ENCODE measurements around the gene HAUS1. TPM values are rescaled to one million over a fixed set of nuclear protein-coding genes. Genes with fewer than 3 reads are reported as not detected.
"Not testable (repeated sequence)": the region's sequence is repeated elsewhere in the genome, so short reads cannot be mapped to it uniquely, and the experiment has no call there.

Gene HAUS1
- total RNA-seq, 1 experiment from 2014 or later = 48.6 TPM

- H3K36me3 ChIP-seq = peaks cover 13% of the 10 kb centered on the region
- H3K9me3 ChIP-seq = no peaks in the 10 kb centered on the region
- peak; percentile 25 for DNase-seq
- no peaks in the 10 kb centered on the region for H3K27me3 ChIP-seq
- no peak overlapping the region for H3K4me3 ChIP-seq
Observed at GRCh38 chr18:46133534-46133933, 29.3 kb downstream of the HAUS1 start.

GRCh38 chr18:46134920-46135675 lies 30.9 kb downstream of the HAUS1 start:
- no peak for DNase-seq

GRCh38 chr18:46140173-46140572 lies 36.0 kb downstream of the HAUS1 start:
- Histone ChIP-seq H3K9me3 (no peaks in the 10 kb centered on the region), H3K4me3 (no peak overlapping the region), H3K27me3 (no peaks in the 10 kb centered on the region), H3K36me3 (no peaks in the 10 kb centered on the region)
- no peak for DNase-seq

More at GRCh38 chr18:46134920-46135675, 30.9 kb downstream of the HAUS1 start:
- Histone ChIP-seq H3K9me3 (no peaks in the 10 kb centered on the region), H3K27me3 (no peaks in the 10 kb centered on the region), H3K4me3 (no peak overlapping the region), H3K36me3 (0 out of 2 replicates have a peak, but pooled peaks cover 2% of the 10 kb centered on the region)

GRCh38 chr18:46141199-46141598 lies 37.0 kb downstream of the HAUS1 start:
- DNase-seq = no peak
- no peak overlapping the region for H3K4me3 ChIP-seq
- H3K36me3 ChIP-seq = no peaks in the 10 kb centered on the region
- no peaks in the 10 kb centered on the region for H3K27me3 ChIP-seq
- no peaks in the 10 kb centered on the region for H3K9me3 ChIP-seq

- Histone ChIP-seq H3K27me3 (no peaks in the 10 kb centered on the region), H3K4me3 (no peak overlapping the region), H3K9me3 (no peaks in the 10 kb centered on the region), H3K36me3 (no peaks in the 10 kb centered on the region)
- peak; percentile 11 for DNase-seq
Observed at GRCh38 chr18:46148810-46149209, 44.6 kb downstream of the HAUS1 start.

- H3K27me3 ChIP-seq = no peaks in the 10 kb centered on the region
- no peaks in the 10 kb centered on the region for H3K36me3 ChIP-seq
- no peak overlapping the region for H3K4me3 ChIP-seq
- no peaks in the 10 kb centered on the region for H3K9me3 ChIP-seq
- peak; percentile 92 for DNase-seq
Observed at GRCh38 chr18:46152436-46152807, 48.2 kb downstream of the HAUS1 start.

- no peak for DNase-seq
- H3K9me3 ChIP-seq = no peaks in the 10 kb centered on the region
- H3K27me3 ChIP-seq = no peaks in the 10 kb centered on the region
- H3K36me3 ChIP-seq = no peaks in the 10 kb centered on the region
- H3K4me3 ChIP-seq = no peak overlapping the region
Observed at GRCh38 chr18:46152808-46153617, 48.8 kb downstream of the HAUS1 start.

- DNase-seq = peak; percentile 55
- Histone ChIP-seq H3K4me3 (no peak overlapping the region), H3K27me3 (no peaks in the 10 kb centered on the region), H3K9me3 (no peaks in the 10 kb centered on the region), H3K36me3 (no peaks in the 10 kb centered on the region)
Observed at GRCh38 chr18:46155641-46156051, 51.5 kb downstream of the HAUS1 start.

- H3K4me3 ChIP-seq = no peak overlapping the region
Observed at GRCh38 chr18:46156124-46156745, 52.0 kb downstream of the HAUS1 start.

GRCh38 chr18:46156843-46157242 lies 52.7 kb downstream of the HAUS1 start:
- DNase-seq = no peak
- Histone ChIP-seq H3K36me3 (no peaks in the 10 kb centered on the region), H3K27me3 (no peaks in the 10 kb centered on the region), H3K4me3 (no peak overlapping the region), H3K9me3 (no peaks in the 10 kb centered on the region)

More at GRCh38 chr18:46156124-46156745, 52.0 kb downstream of the HAUS1 start:
- no peaks in the 10 kb centered on the region for H3K27me3 ChIP-seq
- H3K36me3 ChIP-seq = no peaks in the 10 kb centered on the region
- no peak for DNase-seq
- no peaks in the 10 kb centered on the region for H3K9me3 ChIP-seq

GRCh38 chr18:46158499-46158898 lies 54.3 kb downstream of the HAUS1 start:
- no peak overlapping the region for H3K4me3 ChIP-seq
- DNase-seq = peak; percentile 58
- H3K36me3 ChIP-seq = no peaks in the 10 kb centered on the region
- no peaks in the 10 kb centered on the region for H3K27me3 ChIP-seq
- no peaks in the 10 kb centered on the region for H3K9me3 ChIP-seq

GRCh38 chr18:46160050-46160798 lies 56.0 kb downstream of the HAUS1 start:
- H3K36me3 ChIP-seq = no peaks in the 10 kb centered on the region
- peak; percentile 17 for DNase-seq
- no peak overlapping the region for H3K4me3 ChIP-seq
- no peaks in the 10 kb centered on the region for H3K27me3 ChIP-seq
- H3K9me3 ChIP-seq = no peaks in the 10 kb centered on the region

GRCh38 chr18:46160840-46161239 lies 56.7 kb downstream of the HAUS1 start:
- H3K36me3 ChIP-seq, H3K4me3 ChIP-seq: not testable (repeated sequence)

GRCh38 chr18:46161703-46162396 lies 57.7 kb downstream of the HAUS1 start:
- Histone ChIP-seq H3K4me3 (no peak overlapping the region), H3K27me3 (no peaks in the 10 kb centered on the region), H3K36me3 (no peaks in the 10 kb centered on the region), H3K9me3 (no peaks in the 10 kb centered on the region)
- DNase-seq = no peak

More at GRCh38 chr18:46160840-46161239, 56.7 kb downstream of the HAUS1 start:
- not testable (repeated sequence) for DNase-seq, H3K9me3 ChIP-seq, H3K27me3 ChIP-seq

GRCh38 chr18:46163091-46163490 lies 58.9 kb downstream of the HAUS1 start:
- Histone ChIP-seq H3K9me3 (no peaks in the 10 kb centered on the region), H3K4me3 (no peak overlapping the region), H3K27me3 (no peaks in the 10 kb centered on the region), H3K36me3 (no peaks in the 10 kb centered on the region)
- no peak for DNase-seq

GRCh38 chr18:46163941-46164499 lies 59.8 kb downstream of the HAUS1 start:
- DNase-seq = no peak
- Histone ChIP-seq H3K9me3 (no peaks in the 10 kb centered on the region), H3K4me3 (no peak overlapping the region), H3K27me3 (no peaks in the 10 kb centered on the region), H3K36me3 (no peaks in the 10 kb centered on the region)

Measured in MG63 (cell line).